Measurements from ENCODE around the gene SMPD3. TPM values are rescaled to one million over a fixed set of nuclear protein-coding genes. Genes with fewer than 3 reads are reported as not detected.

Gene SMPD3
- total and polyA plus RNA-seq, 2 of the 8 experiments (the other 6 are each of a cell fraction or from before 2014, with no cell fraction given) = 0.39 to 1.3 TPM

DNA sequence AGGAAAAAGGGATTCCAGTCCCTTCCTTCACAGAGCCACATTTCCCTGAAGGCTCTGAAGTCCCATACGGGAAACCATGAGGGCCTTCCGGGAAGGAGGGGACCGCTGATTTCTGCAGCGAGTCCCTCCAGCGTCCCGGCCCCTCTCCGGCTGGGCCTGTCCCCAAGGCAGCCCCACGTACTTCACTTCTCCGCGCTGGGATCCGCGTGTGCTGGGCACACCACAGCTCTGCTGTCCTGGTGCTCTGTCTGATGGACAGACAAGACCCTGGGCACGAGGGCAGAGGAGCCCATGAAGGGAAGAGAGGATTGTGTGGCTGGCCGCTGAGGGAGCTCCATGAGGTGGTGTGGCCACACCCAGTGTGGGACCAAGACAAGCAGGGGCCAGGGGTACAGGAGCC, 80.4 kb downstream of the SMPD3 start (continued):
- TF ChIP-seq BCL11A (IDR thresholded peaks at IDR 0.05; ENCODE audit: low read depth in 2 of 2, low read length in 2 of 2) (no peak), SIRT6 (IDR thresholded peaks at IDR 0.05; ENCODE audit: low read length) (no peak), YY1 (IDR thresholded peaks at IDR 0.05; ENCODE audit: low read depth, low read length) (no peak), JUN (IDR thresholded peaks at IDR 0.05; ENCODE audit: low read depth, low read length) (no peak)
